Ovary (tissue), 3 donors: ENCODE data around the gene PBXIP1.

Experiments used
- CTCF ChIP-seq, 3 donors: fragments of 450-650 bp in 2 of 3; fragments of 200-600 bp in 1 of 3; IDR thresholded peaks; one replicate each; pipeline versions ENCODE4 v1.5.1 to v1.8.0; 2016 to 2022; ENCODE audit warnings: antibody characterized with exemption in 3 of 3, mild to moderate bottlenecking in 1 of 3
- EP300 ChIP-seq: sonication (generic); formaldehyde crosslinking; IDR thresholded peaks from one replicate; pipeline ENCODE4 v1.6.1; 2017; ENCODE audit warnings: antibody characterized with exemption
- POLR2A ChIP-seq: fragments of 450-650 bp; IDR thresholded peaks from one replicate; pipeline ENCODE4 v1.6.1; 2017; ENCODE audit warnings: antibody characterized with exemption, mild to moderate bottlenecking, moderate library complexity
- donor health status: DM: no; HTN: no; CAD: no.

GRCh38 chr1:154912755-154913154 lies 43.1 kb downstream of the PBXIP1 start:
- TF ChIP-seq CTCF (IDR thresholded peaks at IDR 0.05) = no peak
- TF ChIP-seq POLR2A = no peak
- no peak for TF ChIP-seq EP300
